Measurements from ENCODE around the gene IQCH.

Gene IQCH

DNA sequence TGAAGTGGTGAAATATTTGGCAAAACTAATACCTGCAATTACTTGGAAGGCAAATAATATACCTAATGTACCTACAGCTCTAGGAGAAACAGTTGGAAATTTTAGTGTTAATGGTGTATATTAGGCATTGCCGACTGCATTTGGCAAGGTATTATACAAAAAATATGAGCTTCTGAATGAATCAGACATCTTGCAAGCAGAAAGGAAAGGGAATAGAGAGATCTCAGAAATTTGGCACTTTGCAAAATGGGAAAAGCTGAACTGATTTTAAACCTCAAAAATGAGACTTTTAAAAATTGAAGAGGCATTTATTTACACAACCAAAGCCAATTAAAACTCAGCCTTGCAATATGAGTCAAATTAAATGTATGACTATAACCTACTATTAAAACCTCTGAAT lies 226.2 kb downstream of the IQCH start:
- TF ChIP-seq, protein P1, sequence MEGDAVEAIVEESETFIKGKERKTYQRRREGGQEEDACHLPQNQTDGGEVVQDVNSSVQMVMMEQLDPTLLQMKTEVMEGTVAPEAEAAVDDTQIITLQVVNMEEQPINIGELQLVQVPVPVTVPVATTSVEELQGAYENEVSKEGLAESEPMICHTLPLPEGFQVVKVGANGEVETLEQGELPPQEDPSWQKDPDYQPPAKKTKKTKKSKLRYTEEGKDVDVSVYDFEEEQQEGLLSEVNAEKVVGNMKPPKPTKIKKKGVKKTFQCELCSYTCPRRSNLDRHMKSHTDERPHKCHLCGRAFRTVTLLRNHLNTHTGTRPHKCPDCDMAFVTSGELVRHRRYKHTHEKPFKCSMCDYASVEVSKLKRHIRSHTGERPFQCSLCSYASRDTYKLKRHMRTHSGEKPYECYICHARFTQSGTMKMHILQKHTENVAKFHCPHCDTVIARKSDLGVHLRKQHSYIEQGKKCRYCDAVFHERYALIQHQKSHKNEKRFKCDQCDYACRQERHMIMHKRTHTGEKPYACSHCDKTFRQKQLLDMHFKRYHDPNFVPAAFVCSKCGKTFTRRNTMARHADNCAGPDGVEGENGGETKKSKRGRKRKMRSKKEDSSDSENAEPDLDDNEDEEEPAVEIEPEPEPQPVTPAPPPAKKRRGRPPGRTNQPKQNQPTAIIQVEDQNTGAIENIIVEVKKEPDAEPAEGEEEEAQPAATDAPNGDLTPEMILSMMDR (conservative IDR thresholded peaks at IDR 0.05; ENCODE audit: low read depth, low read length), result no peak
- no peak overlapping the region for H3K9ac ChIP-seq
- no peaks in the 10 kb centered on the region for H3K27me3 ChIP-seq (ENCODE audit: insufficient read depth, low read depth)
- no peaks in the 10 kb centered on the region for H4K20me1 ChIP-seq (ENCODE audit: insufficient read depth)
- no peaks in the 10 kb centered on the region for H3K4me1 ChIP-seq (ENCODE audit: low read depth, poor library complexity, severe bottlenecking)
- no peak overlapping the region for H3K4me2 ChIP-seq
- no peaks in the 10 kb centered on the region for H3K36me3 ChIP-seq (ENCODE audit: insufficient read depth)
- no peak overlapping the region for H2AFZ ChIP-seq (ENCODE audit: low read depth)
- no peak overlapping the region for H3K4me3 ChIP-seq (IDR thresholded peaks at IDR 0.05; ENCODE audit: insufficient read depth, low read depth, low read length)
- H3K79me2 ChIP-seq (ENCODE audit: insufficient read depth, low read depth), result no peaks in the 10 kb centered on the region
- no peak overlapping the region for H3K27ac ChIP-seq

DNA sequence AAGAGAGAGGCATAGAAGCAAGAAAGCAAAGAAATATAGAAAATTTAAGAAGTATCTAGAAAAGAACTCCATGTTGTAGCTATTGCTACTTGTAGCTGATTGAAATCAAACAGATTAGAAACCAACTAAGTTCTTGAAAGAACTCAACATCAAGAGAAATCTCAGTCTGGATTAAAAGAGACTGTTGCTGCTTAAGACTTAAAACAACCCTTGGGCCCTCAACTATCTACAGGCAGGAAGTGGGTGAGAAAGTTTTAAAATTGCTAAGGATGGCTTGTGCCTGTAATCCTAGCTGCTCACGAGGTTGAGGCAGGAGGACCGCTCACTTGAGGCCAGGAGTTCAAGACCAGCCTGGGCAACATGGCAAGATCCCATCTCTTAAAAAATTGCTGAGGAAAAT lies 227.1 kb downstream of the IQCH start:
- no peaks in the 10 kb centered on the region for H3K79me2 ChIP-seq (ENCODE audit: insufficient read depth, low read depth)
- H3K27me3 ChIP-seq (ENCODE audit: insufficient read depth, low read depth), result no peaks in the 10 kb centered on the region
- H3K4me1 ChIP-seq (ENCODE audit: low read depth, poor library complexity, severe bottlenecking), result no peaks in the 10 kb centered on the region
- no peaks in the 10 kb centered on the region for H4K20me1 ChIP-seq (ENCODE audit: insufficient read depth)
- no peaks in the 10 kb centered on the region for H3K36me3 ChIP-seq (ENCODE audit: insufficient read depth)
- no peak overlapping the region for H3K4me2 ChIP-seq
- TF ChIP-seq, protein P1 (conservative IDR thresholded peaks at IDR 0.05; ENCODE audit: low read depth, low read length), result no peak
- no peak overlapping the region for H3K9ac ChIP-seq
- no peak overlapping the region for H2AFZ ChIP-seq (ENCODE audit: low read depth)
- H3K4me3 ChIP-seq (IDR thresholded peaks at IDR 0.05; ENCODE audit: insufficient read depth, low read depth, low read length), result no peak overlapping the region
- H3K27ac ChIP-seq, result no peak overlapping the region

DNA sequence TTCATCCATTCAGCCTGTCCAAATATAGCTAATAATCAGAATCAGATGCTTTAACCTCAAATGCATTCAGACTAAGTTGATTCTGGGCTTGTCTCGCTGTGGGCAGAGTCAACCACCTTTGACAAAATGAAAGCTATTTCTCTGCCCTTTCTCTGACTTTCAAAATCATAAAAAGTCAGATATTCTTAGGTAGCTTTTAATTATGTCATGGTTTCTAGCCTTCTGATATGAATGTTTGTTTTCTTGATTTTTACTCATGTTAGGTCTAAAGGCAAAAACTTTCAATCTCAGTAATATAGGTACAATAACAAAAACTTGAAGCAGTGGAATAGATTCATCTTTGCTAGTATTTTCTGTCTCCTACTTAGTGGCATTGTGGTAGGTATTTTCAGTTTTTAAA lies 241.0 kb downstream of the IQCH start:
- no peak overlapping the region for H3K4me3 ChIP-seq (IDR thresholded peaks at IDR 0.05; ENCODE audit: insufficient read depth, low read depth, low read length)

DNA sequence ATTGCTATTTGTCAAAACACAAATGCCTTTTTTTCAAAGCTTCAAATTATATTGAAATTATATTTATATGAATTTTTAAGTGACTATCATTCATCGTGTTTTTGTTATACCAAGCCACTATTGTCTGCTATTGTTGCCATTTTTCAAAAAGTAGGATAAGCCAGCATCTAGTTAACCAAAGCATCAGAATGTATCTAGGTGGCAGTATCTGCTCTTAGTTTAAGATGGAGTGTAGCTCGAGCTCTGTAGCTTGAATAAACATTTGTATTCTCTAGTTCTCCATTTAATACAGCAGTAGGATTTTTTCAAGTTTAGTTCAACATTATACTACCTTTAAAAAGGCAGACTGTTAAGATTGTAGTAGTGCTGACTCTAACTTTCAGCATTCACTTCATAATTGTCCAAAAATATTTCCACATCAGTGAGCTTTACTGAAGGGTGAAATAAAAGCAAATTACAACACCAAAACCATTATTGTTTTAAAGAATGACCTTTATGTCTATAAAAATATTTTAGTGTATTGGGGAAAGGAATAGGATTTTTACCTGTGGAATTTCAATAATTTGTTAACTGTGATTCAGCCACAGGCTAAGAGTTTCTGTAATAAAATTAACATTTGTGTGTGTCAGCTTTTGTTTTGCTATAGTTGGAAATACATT lies 246.7 kb downstream of the IQCH start:
- Histone ChIP-seq H3K4me3 (IDR thresholded peaks at IDR 0.05; ENCODE audit: insufficient read depth, low read depth, low read length) (no peak overlapping the region), H3K4me2 (no peak overlapping the region), H4K20me1 (ENCODE audit: insufficient read depth) (no peaks in the 10 kb centered on the region), H3K27me3 (ENCODE audit: insufficient read depth, low read depth) (no peaks in the 10 kb centered on the region), H3K4me1 (ENCODE audit: low read depth, poor library complexity, severe bottlenecking) (no peaks in the 10 kb centered on the region), H3K79me2 (ENCODE audit: insufficient read depth, low read depth) (no peaks in the 10 kb centered on the region), H2AFZ (ENCODE audit: low read depth) (no peak overlapping the region), H3K27ac (no peak overlapping the region), H3K9ac (no peak overlapping the region), H3K36me3 (ENCODE audit: insufficient read depth) (no peaks in the 10 kb centered on the region)
- TF ChIP-seq, protein P1 (conservative IDR thresholded peaks at IDR 0.05; ENCODE audit: low read depth, low read length), result no peak

More for the DNA sequence above, 241.0 kb downstream of the IQCH start:
- TF ChIP-seq, protein P1 (conservative IDR thresholded peaks at IDR 0.05; ENCODE audit: low read depth, low read length), result no peak
- no peaks in the 10 kb centered on the region for H3K36me3 ChIP-seq (ENCODE audit: insufficient read depth)
- no peaks in the 10 kb centered on the region for H4K20me1 ChIP-seq (ENCODE audit: insufficient read depth)
- no peak overlapping the region for H3K9ac ChIP-seq
- H3K4me2 ChIP-seq, result no peak overlapping the region
- no peaks in the 10 kb centered on the region for H3K4me1 ChIP-seq (ENCODE audit: low read depth, poor library complexity, severe bottlenecking)
- H3K27me3 ChIP-seq (ENCODE audit: insufficient read depth, low read depth), result no peaks in the 10 kb centered on the region
- no peaks in the 10 kb centered on the region for H3K79me2 ChIP-seq (ENCODE audit: insufficient read depth, low read depth)
- no peak overlapping the region for H3K27ac ChIP-seq
- H2AFZ ChIP-seq (ENCODE audit: low read depth), result no peak overlapping the region

Data from KMS-11 (cell line).